HG03175 (cell line): Measurements from ENCODE around the gene HARBI1.

Experiments used
- ATAC-seq: cut with Tn5 transposase; IDR thresholded peaks from one replicate; pipeline ENCODE4 v1.9.1; 2021; ENCODE audit warnings: mild to moderate bottlenecking, moderate library complexity; ENCODE audit not compliant: unreplicated experiment

HARBI1 gene

DNA sequence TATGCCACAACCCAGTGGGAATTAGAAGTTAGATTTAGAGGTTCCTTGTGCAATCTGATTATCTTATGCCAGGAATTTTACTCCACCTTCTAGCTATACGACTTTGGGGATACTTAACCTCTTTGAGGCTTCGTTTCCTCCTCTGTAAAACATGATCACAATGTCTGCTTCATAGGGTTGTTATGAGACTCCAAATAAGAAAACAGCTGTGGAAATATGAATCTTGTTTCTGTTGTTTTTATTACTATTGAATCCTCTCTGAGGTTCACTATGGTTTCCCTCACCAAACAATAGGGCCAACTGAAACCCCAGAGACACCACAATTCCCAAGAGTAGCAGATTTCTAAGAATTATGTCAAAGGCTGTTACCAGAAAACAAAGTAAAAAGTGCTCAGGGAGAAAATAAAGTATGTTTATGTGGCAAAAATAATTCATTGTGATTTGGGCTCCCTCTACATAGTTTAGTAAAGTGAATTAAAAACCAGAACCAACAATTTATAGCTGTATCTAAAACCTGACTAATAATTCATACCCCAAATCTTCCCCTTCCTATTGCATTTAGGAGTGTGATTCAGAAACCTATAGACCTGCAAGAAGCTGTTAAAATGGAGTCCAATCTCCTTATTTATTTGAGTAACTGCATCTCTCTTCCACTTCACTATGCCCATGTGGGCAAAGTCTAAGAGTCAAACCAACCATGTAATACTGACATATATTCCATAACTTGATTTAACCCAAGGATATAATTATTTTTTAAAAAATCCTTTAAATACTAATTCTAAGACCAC, 61.6 kb downstream of the HARBI1 start:
- peak; percentile 56 for ATAC-seq

DNA sequence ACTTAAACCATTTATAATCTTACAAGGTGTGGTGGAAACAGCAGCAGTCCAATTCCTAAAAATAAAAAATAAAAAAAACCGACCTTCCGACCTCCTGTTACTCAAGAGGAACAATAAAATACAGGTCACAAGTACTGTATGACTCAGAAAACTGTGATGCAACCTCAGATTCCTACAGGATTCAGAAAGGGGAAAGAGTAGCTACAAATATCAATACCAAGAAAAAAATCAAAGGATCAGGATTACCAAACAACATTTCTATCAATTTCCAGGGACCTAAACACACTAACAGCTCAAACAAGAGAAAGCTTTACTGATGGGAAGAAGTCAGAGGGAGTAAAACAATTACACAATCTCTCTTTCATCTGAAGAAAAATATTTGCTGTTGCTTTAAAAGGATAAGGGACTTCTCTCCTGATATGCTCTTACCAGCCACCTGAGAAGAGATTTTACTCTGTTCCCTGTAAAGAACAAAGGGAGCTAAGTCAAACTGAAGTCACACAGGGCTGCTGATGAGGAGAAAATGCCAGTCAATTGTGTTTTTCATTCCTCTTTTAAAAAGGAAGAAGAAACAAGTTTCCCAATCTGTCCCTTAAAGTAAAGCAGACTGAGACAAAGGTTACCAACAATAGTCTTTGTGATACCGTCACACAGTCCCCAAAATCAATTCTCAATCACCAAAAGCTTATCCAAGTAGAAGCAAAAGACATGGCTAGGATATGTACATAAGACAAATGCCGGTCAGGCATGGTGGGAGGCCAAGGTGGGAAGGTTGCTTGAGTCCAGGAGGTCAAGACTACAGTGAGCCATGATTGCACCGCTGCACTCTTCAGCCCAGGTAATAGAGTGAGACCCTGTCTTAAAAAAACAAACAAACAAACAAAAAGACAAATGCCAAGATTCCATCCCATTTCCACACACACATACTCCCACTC, 62.5 kb downstream of the HARBI1 start:
- no peak for ATAC-seq

DNA sequence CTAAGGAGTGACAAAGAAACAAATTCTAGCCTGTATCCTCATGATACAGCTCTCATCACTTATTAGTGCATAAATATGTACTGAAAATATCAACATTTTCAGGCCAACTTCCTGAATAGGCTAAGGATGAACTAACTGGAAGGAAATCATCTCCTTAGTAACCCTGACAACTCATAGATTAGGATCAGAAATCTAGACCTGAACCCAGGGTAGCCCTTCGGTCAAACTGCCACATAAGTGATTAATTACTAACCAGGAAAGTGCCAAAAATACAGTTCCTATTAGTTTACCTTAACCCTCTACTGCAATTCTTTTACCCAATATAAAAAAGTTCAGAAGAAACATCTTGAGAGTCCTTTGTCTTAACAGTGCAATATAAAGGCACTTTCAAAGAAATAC, 63.2 kb downstream of the HARBI1 start:
- ATAC-seq = no peak
